Progenitor cell of endocrine pancreas (in vitro differentiated cells): ENCODE results near the gene NBEAL2. TPM values are rescaled to one million over a fixed set of nuclear protein-coding genes. Genes with fewer than 3 reads are reported as not detected.
A peak's percentile ranks its signal among the peaks of the same experiment; 100 is the strongest.
"Not testable (repeated sequence)": the region's sequence is repeated elsewhere in the genome, so short reads cannot be mapped to it uniquely, and the experiment has no call there.

ENCODE experiments used
- DNase-seq: peaks from one replicate; pipeline ENCODE4 v3.0.0; 2021; ENCODE audit warnings: low spot score; ENCODE audit not compliant: unreplicated experiment
- H3K27ac Mint-ChIP-seq: 2 replicates; pipeline ENCODE4 v1.8.0; 2021; ENCODE audit warnings: mild to moderate bottlenecking, moderate library complexity, mixed read lengths
- H3K27me3 Mint-ChIP-seq: 2 replicates; pipeline ENCODE4 v1.8.0; 2021; ENCODE audit warnings: mixed read lengths
- H3K36me3 Mint-ChIP-seq: 2 replicates; pipeline ENCODE4 v1.8.0; 2022; ENCODE audit warnings: mixed read lengths; ENCODE audit not compliant: insufficient read depth
- H3K4me1 Mint-ChIP-seq: 2 replicates; pipeline ENCODE4 v1.8.0; 2021; ENCODE audit warnings: low read depth, mixed read lengths
- H3K4me3 Mint-ChIP-seq: 2 replicates; pipeline ENCODE4 v1.8.0; 2021; ENCODE audit warnings: low read depth, mild to moderate bottlenecking, moderate library complexity, mixed read lengths
- H3K9me3 Mint-ChIP-seq: 2 replicates; pipeline ENCODE4 v1.8.0; 2021; ENCODE audit warnings: low read depth, mixed read lengths
- total RNA-seq: library from RNA; stranded (reverse); gene quantifications from 2 replicates; pipeline ENCODE4 v1.2.1, GENCODE V29; 2021
- TF ChIP-seq, protein P1 (sequence below): fragments of 200-600 bp; sonication (generic); IDR thresholded peaks from one replicate; pipeline ENCODE4 v1.5.0; 2021; ENCODE audit warnings: antibody characterized with exemption, mild to moderate bottlenecking; ENCODE audit not compliant: unreplicated experiment

The NBEAL2 gene
- total RNA-seq, 1 donor from 2014 or later: 320 TPM

DNA sequence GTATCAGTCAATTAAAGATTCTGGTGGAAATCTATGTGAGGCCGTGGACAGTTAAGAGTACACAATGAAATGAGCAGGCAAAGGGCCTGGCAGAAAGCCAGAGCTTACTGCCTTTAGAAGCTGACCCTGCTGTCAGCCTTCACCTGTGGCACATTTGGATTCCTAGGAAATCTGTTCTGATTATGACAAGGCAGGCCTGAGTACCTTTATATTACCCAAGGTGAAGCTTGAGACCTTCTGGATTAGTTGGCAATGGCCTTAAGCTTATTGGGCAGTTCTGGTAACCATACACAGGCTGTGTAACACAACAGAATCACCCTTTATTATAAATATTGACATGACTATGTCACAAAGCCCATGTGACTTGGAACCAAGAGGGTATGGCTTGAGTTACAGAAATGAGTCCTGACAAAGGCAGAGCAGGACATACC lies 43.2 kb downstream of the NBEAL2 start:
- Mint-ChIP-seq H3K36me3 (peaks cover 12% of the 10 kb centered on the region), H3K27me3 (no peaks in the 10 kb centered on the region), H3K4me3 (no peak overlapping the region), H3K27ac (peak overlapping the region; percentile 71), H3K9me3 (no peaks in the 10 kb centered on the region), H3K4me1 (no peaks in the 10 kb centered on the region)
- TF ChIP-seq, protein P1, sequence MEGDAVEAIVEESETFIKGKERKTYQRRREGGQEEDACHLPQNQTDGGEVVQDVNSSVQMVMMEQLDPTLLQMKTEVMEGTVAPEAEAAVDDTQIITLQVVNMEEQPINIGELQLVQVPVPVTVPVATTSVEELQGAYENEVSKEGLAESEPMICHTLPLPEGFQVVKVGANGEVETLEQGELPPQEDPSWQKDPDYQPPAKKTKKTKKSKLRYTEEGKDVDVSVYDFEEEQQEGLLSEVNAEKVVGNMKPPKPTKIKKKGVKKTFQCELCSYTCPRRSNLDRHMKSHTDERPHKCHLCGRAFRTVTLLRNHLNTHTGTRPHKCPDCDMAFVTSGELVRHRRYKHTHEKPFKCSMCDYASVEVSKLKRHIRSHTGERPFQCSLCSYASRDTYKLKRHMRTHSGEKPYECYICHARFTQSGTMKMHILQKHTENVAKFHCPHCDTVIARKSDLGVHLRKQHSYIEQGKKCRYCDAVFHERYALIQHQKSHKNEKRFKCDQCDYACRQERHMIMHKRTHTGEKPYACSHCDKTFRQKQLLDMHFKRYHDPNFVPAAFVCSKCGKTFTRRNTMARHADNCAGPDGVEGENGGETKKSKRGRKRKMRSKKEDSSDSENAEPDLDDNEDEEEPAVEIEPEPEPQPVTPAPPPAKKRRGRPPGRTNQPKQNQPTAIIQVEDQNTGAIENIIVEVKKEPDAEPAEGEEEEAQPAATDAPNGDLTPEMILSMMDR: no peak
- no peak for DNase-seq

DNA sequence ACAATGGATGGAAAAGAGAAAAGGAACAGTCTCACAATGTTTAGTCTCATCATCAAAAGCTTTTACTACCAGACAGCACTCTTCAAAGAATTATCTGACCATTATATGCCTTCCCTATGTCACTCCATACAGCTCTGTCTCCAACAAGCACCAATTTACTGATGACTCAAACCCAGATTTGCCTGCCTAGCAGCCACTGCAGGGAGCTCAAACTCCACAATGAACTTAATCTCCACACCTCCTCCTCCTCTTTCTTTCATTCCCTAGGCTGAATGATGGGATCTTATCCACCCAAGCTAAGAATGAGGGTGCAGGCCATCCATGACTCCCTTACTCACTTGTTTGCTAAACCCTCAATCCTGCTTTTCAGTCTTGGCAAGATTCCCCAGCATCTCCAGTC lies 45.5 kb downstream of the NBEAL2 start:
- no peak for DNase-seq
- peaks cover 4% of the 10 kb centered on the region for H3K4me1 Mint-ChIP-seq

DNA sequence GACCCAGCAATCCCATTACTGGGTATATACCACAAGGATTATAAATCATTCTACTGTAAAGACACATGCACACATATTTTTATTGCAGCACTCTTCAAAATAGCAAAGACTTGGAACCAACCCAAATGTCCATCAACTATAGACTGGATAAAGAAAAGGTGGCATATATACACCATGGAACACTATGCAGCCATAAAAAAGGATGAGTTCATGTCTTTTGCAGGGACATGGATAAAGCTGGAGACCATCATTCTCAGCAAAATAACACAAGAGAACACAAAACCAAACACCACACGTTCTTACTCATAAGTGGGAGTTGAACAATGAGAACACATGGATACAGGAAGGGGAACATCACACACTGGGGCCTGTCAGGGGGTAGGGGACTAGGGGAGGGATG lies 47.0 kb downstream of the NBEAL2 start:
- H3K27me3 Mint-ChIP-seq, H3K4me1 Mint-ChIP-seq, H3K9me3 Mint-ChIP-seq, H3K27ac Mint-ChIP-seq, H3K4me3 Mint-ChIP-seq, DNase-seq: not testable (repeated sequence)
- H3K36me3 Mint-ChIP-seq: peaks cover 12% of the 10 kb centered on the region

More for the DNA sequence above, 45.5 kb downstream of the NBEAL2 start:
- TF ChIP-seq, protein P1: no peak
- no peak overlapping the region for H3K4me3 Mint-ChIP-seq
- H3K9me3 Mint-ChIP-seq: no peaks in the 10 kb centered on the region
- peak overlapping the region; percentile 16 for H3K27ac Mint-ChIP-seq
- peaks cover 14% of the 10 kb centered on the region for H3K36me3 Mint-ChIP-seq
- H3K27me3 Mint-ChIP-seq: no peaks in the 10 kb centered on the region

DNA sequence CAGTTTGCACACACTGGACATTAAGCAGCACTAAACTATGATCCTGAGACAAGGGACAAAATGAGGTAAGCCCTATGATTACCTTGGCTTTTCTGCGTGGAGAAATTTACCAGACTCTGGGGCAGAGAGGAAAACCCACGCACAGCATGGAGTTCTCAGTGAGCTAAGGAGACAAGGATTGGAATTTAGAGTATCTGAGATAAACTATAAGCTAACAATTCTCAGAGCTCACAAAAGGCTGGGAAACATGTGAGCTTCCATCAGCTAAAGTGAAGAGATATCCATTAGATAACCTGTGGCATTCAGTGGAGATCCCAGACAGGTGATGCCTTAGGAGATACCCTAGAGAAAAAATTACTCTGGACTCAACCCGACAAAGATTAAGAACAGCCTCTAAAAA lies 48.7 kb downstream of the NBEAL2 start:
- H3K36me3 Mint-ChIP-seq: peaks cover 14% of the 10 kb centered on the region
- peaks cover 4% of the 10 kb centered on the region for H3K4me1 Mint-ChIP-seq
- no peaks in the 10 kb centered on the region for H3K27me3 Mint-ChIP-seq
- H3K27ac Mint-ChIP-seq: peak overlapping the region; percentile 56
- no peaks in the 10 kb centered on the region for H3K9me3 Mint-ChIP-seq
- no peak for DNase-seq
- no peak overlapping the region for H3K4me3 Mint-ChIP-seq
- TF ChIP-seq, protein P1: no peak

DNA sequence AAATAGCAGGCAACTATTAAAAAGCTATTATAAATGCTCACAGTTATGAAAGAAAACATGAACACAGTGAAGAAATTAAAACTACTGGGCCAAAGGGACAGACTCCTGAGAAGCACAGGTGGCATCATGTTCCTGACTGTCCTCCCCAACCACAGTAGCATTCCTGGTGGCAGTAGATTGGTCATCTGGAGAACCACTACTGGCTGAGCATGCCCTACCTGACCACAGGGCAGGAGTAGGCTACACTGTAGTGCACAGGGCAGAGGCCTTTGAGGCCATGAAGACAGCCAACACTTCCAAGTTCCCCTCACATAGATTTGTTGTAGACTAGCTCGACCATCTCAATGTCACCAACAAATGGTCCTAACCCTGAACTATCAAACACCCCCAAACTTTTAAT lies 49.2 kb downstream of the NBEAL2 start:
- TF ChIP-seq, protein P1: no peak
- H3K27ac Mint-ChIP-seq: peak overlapping the region; percentile 56
- H3K9me3 Mint-ChIP-seq: no peaks in the 10 kb centered on the region
- H3K4me1 Mint-ChIP-seq: peaks cover 4% of the 10 kb centered on the region
- no peak overlapping the region for H3K4me3 Mint-ChIP-seq
- no peaks in the 10 kb centered on the region for H3K27me3 Mint-ChIP-seq
- DNase-seq: no peak
- H3K36me3 Mint-ChIP-seq: peaks cover 14% of the 10 kb centered on the region

DNA sequence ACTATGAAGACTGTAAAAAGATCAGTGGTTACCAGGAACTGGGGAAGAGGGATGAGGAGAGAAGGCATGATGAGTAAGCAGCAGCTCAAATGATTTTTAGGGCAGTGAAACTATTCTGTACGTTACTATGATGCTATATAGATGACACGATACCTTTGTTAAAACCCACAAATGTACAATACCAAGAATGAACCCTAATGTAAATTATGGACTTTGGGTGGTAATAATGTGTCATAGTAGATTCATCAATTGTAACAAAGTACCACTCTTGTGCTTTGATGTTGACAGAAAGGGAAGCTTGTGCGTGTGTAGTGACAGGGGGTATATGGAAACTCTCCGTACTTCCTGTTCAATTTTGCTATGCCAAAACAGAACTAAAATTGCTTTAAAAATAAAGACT lies 51.6 kb downstream of the NBEAL2 start:
- H3K27ac Mint-ChIP-seq, H3K4me3 Mint-ChIP-seq, H3K9me3 Mint-ChIP-seq, DNase-seq, H3K27me3 Mint-ChIP-seq, H3K4me1 Mint-ChIP-seq: not testable (repeated sequence)
- peaks cover 19% of the 10 kb centered on the region for H3K36me3 Mint-ChIP-seq
